Small intestine (tissue), 7 donors: ENCODE results near the gene IFNG. TPM values are rescaled to one million over a fixed set of nuclear protein-coding genes. Genes with fewer than 3 reads are reported as not detected.

ENCODE experiments used
- DNase-seq, 2 donors: peaks; one replicate each; pipeline versions ENCODE4 v3.0.0 to v3.0.0-alpha.2; 2013
- FAIRE-seq: peaks from 2 replicates; lab custom pipeline; 2012; peaks lifted over from hg19 to GRCh38; lab: Jason Lieb, UNC
- H3K27ac ChIP-seq, 3 donors: one replicate each; pipeline ENCODE4 v1.5.1; 2013; ENCODE audit warnings: low read length in 2 of 3, mild to moderate bottlenecking in 2 of 3, control low read depth in 1 of 3, inconsistent platforms in 1 of 3, low read depth in 1 of 3, moderate library complexity in 1 of 3
- H3K27me3 ChIP-seq, 3 donors: one replicate each; pipeline ENCODE4 v1.6.1; 2013; ENCODE audit warnings: low read length in 3 of 3, inconsistent platforms in 1 of 3; ENCODE audit not compliant: control insufficient read depth in 3 of 3, insufficient read depth in 3 of 3
- H3K36me3 ChIP-seq, 3 donors: one replicate each; pipeline ENCODE4 v1.6.1; 2013; ENCODE audit warnings: low read length in 3 of 3, inconsistent platforms in 1 of 3, low read depth in 1 of 3, mild to moderate bottlenecking in 1 of 3, moderate library complexity in 1 of 3; ENCODE audit not compliant: control insufficient read depth in 3 of 3, insufficient read depth in 2 of 3
- H3K4me1 ChIP-seq, 3 donors: one replicate each; pipeline ENCODE4 v1.6.1; 2013; ENCODE audit warnings: low read length in 2 of 3, inconsistent platforms in 1 of 3, low read depth in 1 of 3, mild to moderate bottlenecking in 1 of 3, moderate library complexity in 1 of 3; ENCODE audit not compliant: control insufficient read depth in 3 of 3, insufficient read depth in 2 of 3
- H3K4me3 ChIP-seq, 3 donors: one replicate each; pipeline ENCODE4 v1.5.1; 2013; ENCODE audit warnings: low read length in 3 of 3, control low read depth in 1 of 3, inconsistent platforms in 1 of 3, low read depth in 1 of 3, mild to moderate bottlenecking in 1 of 3, moderate library complexity in 1 of 3
- H3K9me3 ChIP-seq, 2 donors: one replicate each; pipeline ENCODE4 v1.6.1; 2013; ENCODE audit warnings: low read depth in 1 of 2, low read length in 1 of 2; ENCODE audit not compliant: control insufficient read depth in 2 of 2, insufficient read depth in 1 of 2
- WGBS, 3 donors: extraction: QIAGEN DNeasy Blood & Tissue Kit; methylation state at CpG; one replicate each; pipeline ENCODE4 v1.1.7; 2013; 5-methylcytosine and 5-hydroxymethylcytosine counted together
- polyA plus RNA-seq, 4 donors: library from polyadenylated mRNA; stranded (reverse) in 3 of 4; unstranded in 1 of 4; fragments of 200-250 nt in 3 of 4; fragments of 120-200 nt in 1 of 4; gene quantifications; one replicate each; pipeline versions ENCODE4 v1.2.1 to v1.2.3, GENCODE V29; 2013
- donor health status: healthy with polysubstance abuse.
- donor health status: control.
- donor health status: control.
- donor health status: Bipolar disorder and iron deficiency.
- donor health status: healthy.

IFNG gene
- polyA plus RNA-seq, 4 donors, result not detected

DNA sequence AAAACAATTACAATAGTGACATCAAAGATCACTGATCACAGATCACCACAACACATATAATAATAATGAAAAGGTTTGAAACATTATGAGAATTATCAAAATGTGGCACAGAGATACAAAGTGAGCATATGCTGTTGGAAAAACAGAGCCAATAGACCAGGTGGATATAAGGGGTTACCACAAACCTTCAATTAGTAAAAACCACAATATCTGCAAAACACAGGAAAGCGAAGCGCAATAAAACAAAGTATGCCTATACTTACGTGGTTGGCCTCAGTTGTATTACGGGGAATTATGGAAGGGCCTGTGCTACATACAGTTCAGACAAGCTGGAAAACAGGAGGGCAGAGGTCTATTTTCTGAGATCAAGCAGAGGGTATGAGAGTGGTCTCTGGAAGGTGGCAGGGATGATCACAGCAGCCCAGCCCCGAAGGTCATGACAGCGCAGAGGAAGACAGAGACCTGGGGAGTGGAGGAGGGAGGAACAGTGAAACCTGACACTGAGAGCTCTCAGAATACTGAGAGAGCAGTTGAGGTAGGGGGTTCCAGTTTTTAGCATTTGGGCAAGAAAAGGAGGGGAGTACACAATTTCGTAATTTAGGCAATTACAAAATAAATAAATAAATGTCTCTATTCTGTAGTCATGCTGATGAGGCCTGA lies 41.3 kb downstream of the IFNG start:
- Histone ChIP-seq H3K27ac (peak overlapping the region in 1 of 3 donors; percentile 30), H3K9me3 (no peaks in the 10 kb centered on the region), H3K36me3 (no peaks in the 10 kb centered on the region), H3K4me3 (no peak overlapping the region), H3K4me1 (no peaks in the 10 kb centered on the region), H3K27me3 (no peaks in the 10 kb centered on the region)
- FAIRE-seq (no peak), DNase-seq (no peak)
- WGBS, 3 donors, result 68 to 84% (median 73%) methylated on average over 7 of the region's 7 CpGs

DNA sequence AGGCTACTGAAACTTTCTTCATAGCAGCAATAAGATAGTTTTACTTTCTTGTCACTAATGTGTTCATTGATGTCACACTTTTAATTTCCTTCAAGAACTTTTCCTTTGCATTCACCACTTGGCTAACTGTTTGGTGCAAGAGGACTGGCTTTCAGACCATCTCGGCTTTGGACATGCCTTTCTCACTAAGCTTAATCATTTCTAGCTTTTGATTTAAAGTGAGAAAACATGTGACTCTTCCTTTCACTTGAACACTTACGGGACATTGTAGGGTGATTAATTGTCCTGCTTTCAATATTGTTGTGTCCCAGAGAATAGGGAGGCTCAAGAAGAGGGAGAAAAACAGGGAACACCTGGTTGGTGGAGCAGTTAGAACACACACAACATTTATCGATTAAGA lies 41.9 kb downstream of the IFNG start:
- DNase-seq (no peak), FAIRE-seq (no peak)
- no peaks in the 10 kb centered on the region for H3K4me1 ChIP-seq
- no peaks in the 10 kb centered on the region for H3K9me3 ChIP-seq
- no peak overlapping the region for H3K27ac ChIP-seq
- H3K4me3 ChIP-seq, result no peak overlapping the region
- H3K36me3 ChIP-seq, result no peaks in the 10 kb centered on the region
- no peaks in the 10 kb centered on the region for H3K27me3 ChIP-seq
- 54 to 68% (median 67%) methylated on average over 3 of the region's 3 CpGs for WGBS, 3 donors

DNA sequence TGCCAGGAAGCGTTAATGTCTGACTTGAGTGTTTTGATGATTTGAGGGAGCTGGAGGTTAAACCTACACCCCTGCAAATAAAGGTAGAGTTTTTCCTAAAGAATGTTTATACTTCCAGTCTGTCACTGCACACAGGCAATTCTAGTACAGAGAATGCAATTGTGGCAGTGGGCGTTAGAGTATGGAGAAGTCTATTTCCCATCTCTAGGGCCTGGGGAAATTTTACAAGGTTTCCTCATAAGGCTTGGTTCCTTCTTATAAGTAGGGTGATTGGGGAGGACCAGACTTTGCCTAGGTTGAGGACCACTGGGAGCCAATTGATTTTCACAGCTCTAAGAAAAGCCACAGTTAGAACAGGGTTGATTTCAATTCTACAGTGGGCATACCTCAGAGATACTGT lies 44.3 kb downstream of the IFNG start:
- H3K9me3 ChIP-seq, result no peaks in the 10 kb centered on the region
- H3K27me3 ChIP-seq, result no peaks in the 10 kb centered on the region
- no peaks in the 10 kb centered on the region for H3K4me1 ChIP-seq
- WGBS, 3 donors, result 87 to 98% (median 88%) methylated on average over 2 of the region's 2 CpGs
- FAIRE-seq, result no peak
- no peak overlapping the region for H3K27ac ChIP-seq
- H3K36me3 ChIP-seq, result no peaks in the 10 kb centered on the region
- no peak overlapping the region for H3K4me3 ChIP-seq
- DNase-seq, result no peak

DNA sequence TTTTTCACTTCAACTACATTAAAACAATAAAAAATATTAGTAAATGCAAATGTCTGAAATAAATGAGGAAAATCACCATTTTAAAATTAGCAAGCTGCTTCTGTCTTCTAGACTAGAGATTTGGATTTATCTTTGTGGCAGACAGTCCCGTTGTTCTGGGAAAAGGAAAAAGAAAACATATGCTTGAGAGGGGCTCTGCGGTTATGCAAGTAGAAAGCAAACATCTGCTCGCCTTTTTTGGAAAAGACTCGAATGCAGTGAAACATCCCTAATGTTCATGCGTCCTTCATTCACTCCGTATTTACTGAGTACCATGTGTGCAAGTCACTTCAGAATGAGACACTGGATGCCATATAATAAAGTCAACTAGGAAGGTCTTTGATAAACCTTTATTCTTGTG lies 44.9 kb downstream of the IFNG start:
- no peaks in the 10 kb centered on the region for H3K9me3 ChIP-seq
- FAIRE-seq (no peak), DNase-seq (no peak)
- WGBS, 3 donors, result 72 to 90% (median 84%) methylated on average over 6 of the region's 6 CpGs
- H3K4me3 ChIP-seq, result no peak overlapping the region
- H3K27me3 ChIP-seq, result no peaks in the 10 kb centered on the region
- no peaks in the 10 kb centered on the region for H3K4me1 ChIP-seq
- H3K36me3 ChIP-seq, result no peaks in the 10 kb centered on the region
- H3K27ac ChIP-seq, result no peak overlapping the region

DNA sequence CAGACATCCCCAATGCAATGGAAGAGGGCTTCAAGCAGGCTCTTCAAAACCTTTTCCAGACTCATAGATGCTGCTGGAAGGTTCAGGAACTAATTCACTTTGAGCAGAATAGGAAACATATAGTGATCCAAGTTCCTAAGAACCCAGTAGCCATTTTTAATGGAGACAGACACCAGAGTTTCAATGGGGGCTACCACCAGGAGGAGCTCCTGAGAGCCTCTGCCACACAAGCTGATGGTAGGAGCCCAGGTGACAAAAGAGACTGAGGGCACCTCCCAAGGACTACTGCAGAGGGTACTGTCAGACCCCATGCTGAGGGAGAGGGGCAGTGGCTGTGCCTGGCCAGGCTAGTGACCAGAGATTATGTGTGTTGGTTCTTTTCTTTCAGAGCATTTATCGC lies 45.9 kb downstream of the IFNG start:
- Histone ChIP-seq H3K27me3 (no peaks in the 10 kb centered on the region), H3K9me3 (no peaks in the 10 kb centered on the region), H3K4me3 (no peak overlapping the region), H3K27ac (no peak overlapping the region), H3K4me1 (no peaks in the 10 kb centered on the region), H3K36me3 (no peaks in the 10 kb centered on the region)
- no peak for FAIRE-seq
- WGBS, 3 donors, result 14 to 61% (median 25%) methylated on average over 1 of the region's 1 CpG
- DNase-seq, result peak in 1 of 2 donors; percentile 20

DNA sequence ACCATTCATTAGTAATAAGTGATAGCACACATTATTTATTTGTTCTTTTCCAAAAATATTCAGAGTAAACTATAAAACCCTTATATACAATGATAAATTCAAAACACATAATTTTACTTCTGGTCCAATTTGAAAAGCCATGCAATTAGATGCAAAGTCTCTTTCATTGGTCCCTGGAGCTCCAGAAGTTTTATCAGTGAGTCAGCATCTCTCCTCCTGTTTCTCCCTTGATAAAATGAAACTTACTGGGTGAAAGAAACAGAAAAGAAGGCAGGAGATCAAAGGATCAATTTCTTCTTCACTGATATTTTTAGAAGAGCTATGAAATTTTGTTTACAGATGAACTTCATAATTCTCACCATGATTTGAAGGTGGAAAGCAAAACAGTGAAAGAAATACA lies 47.5 kb downstream of the IFNG start:
- no peaks in the 10 kb centered on the region for H3K9me3 ChIP-seq
- no peaks in the 10 kb centered on the region for H3K36me3 ChIP-seq

DNA sequence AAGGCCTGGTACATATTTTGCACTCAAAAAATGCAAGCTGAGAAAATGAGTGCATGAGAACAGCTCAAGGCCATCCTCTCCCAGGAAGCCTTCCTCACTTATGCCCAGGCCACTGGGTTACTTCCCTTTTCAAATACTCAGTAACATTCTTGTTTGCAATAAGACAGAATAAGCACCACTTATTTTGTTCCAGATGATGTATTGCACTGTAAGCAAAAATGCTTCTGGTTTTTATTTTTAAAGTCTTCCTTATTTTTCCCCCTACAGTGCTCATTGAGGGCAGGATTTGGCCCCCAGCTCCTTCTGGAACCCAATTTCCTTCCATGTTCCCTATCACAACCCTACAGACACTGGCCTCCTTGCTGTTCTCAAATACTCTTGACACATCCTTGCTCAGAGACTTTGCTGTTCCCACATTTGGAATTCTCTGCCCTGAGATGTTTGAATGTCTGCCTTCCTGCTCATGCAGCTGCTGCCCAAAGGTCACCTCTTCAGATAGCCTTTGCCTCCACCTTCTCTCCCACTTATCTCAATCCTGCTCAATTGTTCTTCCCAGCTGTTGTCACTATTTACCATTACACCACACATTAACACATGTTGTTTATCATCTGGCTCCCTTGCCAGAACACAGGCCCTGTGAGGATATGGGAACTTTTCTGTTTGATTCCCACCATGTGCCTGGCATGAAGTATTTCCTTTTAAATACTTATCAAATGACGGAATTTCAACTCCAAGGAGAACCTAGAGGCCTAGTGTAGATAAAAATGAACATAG lies 49.9 kb downstream of the IFNG start:
- Histone ChIP-seq H3K9me3 (no peaks in the 10 kb centered on the region), H3K4me1 (no peaks in the 10 kb centered on the region), H3K4me3 (no peak overlapping the region), H3K36me3 (no peaks in the 10 kb centered on the region), H3K27ac (no peak overlapping the region), H3K27me3 (no peaks in the 10 kb centered on the region)
- FAIRE-seq (no peak), DNase-seq (peak in 1 of 2 donors; percentile 22)
- WGBS, 3 donors, result 35 to 78% (median 70%) methylated on average over 1 of the region's 1 CpG

More for the DNA sequence above, 47.5 kb downstream of the IFNG start:
- Histone ChIP-seq H3K27ac (no peak overlapping the region), H3K4me1 (no peaks in the 10 kb centered on the region), H3K27me3 (no peaks in the 10 kb centered on the region), H3K4me3 (no peak overlapping the region)
- DNase-seq (no peak), FAIRE-seq (no peak)

DNA sequence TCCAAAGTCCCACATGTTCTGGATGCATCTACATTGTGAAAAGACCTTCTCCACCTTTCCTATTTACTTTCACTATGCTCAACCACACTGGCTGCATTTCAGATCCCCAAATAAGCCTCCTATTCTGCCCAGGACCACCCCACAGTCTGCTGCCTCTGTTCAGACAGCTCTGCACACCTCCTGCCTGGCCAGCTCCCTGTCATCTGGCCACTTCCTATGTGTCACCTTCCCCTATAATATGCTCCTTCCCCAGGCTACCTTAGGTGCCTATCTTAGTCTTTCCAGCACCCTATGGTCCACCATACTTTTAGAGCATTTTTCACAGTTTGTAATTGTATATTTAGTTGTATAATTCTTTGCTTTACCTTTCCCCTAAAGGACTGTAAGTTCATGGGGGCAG lies 50.5 kb downstream of the IFNG start:
- Histone ChIP-seq H3K9me3 (no peaks in the 10 kb centered on the region), H3K27me3 (no peaks in the 10 kb centered on the region), H3K4me3 (no peak overlapping the region), H3K4me1 (no peaks in the 10 kb centered on the region), H3K27ac (no peak overlapping the region), H3K36me3 (no peaks in the 10 kb centered on the region)
- FAIRE-seq (no peak), DNase-seq (no peak)
